ENCODE data around the gene CUEDC2. TPM values are rescaled to one million over a fixed set of nuclear protein-coding genes. Genes with fewer than 3 reads are reported as not detected.

CUEDC2 gene
- total and polyA plus RNA-seq, 10 of the 15 experiments (the other 5 are each of a cell fraction or from before 2014, with no cell fraction given), result 20.4 to 121 (median 75.0) TPM

GRCh38 chr10:102461187-102462054, 29.0 kb upstream of the CUEDC2 start (continued):
- no peak; the same call in 1 of the 2 replicates for TF ChIP-seq BACH1 (IDR thresholded peaks at IDR 0.05; ENCODE audit: borderline replicate concordance)
- TF ChIP-seq NKRF (conservative IDR thresholded peaks at IDR 0.05), result 0 out of 2 replicates have a peak, but pooled peaks have one; percentile 33
- no peak for TF ChIP-seq JUNB (IDR thresholded peaks at IDR 0.05)
- peak; percentile 69 for TF ChIP-seq TCF3 (IDR thresholded peaks at IDR 0.05; ENCODE audit: borderline replicate concordance, insufficient read depth, low read depth, low read length)
- TF ChIP-seq NRF1 (conservative IDR thresholded peaks at IDR 0.05; ENCODE audit: low read depth, low read length), result peak; percentile 77
- peak; percentile 88 for TF ChIP-seq NR2C1 (IDR thresholded peaks at IDR 0.05)
- TF ChIP-seq, protein P1, sequence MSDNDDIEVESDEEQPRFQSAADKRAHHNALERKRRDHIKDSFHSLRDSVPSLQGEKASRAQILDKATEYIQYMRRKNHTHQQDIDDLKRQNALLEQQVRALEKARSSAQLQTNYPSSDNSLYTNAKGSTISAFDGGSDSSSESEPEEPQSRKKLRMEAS (IDR thresholded peaks at IDR 0.05; ENCODE audit: low read depth, low read length), result peak; percentile 33
- no peak for TF ChIP-seq SREBF1 (IDR thresholded peaks at IDR 0.05; ENCODE audit: low read length)
- peak; percentile 25 for TF ChIP-seq MEF2B (IDR thresholded peaks at IDR 0.05; ENCODE audit: partially characterized antibody, poor library complexity, severe bottlenecking)
- TF ChIP-seq TCF12 (IDR thresholded peaks at IDR 0.05; ENCODE audit: low read depth, low read length), result peak; percentile 51; the same call in 1 of the 2 replicates
- TF ChIP-seq EGR1 (IDR thresholded peaks at IDR 0.05; ENCODE audit: borderline replicate concordance in 1 of 2, low read depth in 2 of 2, low read length in 2 of 2), result peak in 1 of 2 experiments; percentile 92; a peak in 2 of 3 replicates
- no peak for TF ChIP-seq DPF2 (IDR thresholded peaks at IDR 0.05)
- no peak for TF ChIP-seq CBX5 (IDR thresholded peaks at IDR 0.05; ENCODE audit: low read depth)
- TF ChIP-seq, protein P2, sequence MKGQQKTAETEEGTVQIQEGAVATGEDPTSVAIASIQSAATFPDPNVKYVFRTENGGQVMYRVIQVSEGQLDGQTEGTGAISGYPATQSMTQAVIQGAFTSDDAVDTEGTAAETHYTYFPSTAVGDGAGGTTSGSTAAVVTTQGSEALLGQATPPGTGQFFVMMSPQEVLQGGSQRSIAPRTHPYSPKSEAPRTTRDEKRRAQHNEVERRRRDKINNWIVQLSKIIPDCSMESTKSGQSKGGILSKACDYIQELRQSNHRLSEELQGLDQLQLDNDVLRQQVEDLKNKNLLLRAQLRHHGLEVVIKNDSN (IDR thresholded peaks at IDR 0.05; ENCODE audit: borderline replicate concordance, extremely low read length, insufficient read depth, low read depth, low read length), result peak; percentile 90
- TF ChIP-seq YY1 (IDR thresholded peaks at IDR 0.05; ENCODE audit: low read depth, low read length), result peak; percentile 100
- TF ChIP-seq RAD21 (IDR thresholded peaks at IDR 0.05; ENCODE audit: insufficient read depth, low read depth, low read length), result no peak
- TF ChIP-seq NFYB (IDR thresholded peaks at IDR 0.05; ENCODE audit: insufficient read depth, low read depth, low read length), result peak; percentile 85
- TF ChIP-seq MXI1 (IDR thresholded peaks at IDR 0.05; ENCODE audit: low read depth, low read length), result peak; percentile 83
- TF ChIP-seq ZNF687 (IDR thresholded peaks at IDR 0.05), result no peak
- TF ChIP-seq IKZF2 (IDR thresholded peaks at IDR 0.05), result no peak
- no peak for TF ChIP-seq SREBF2 (IDR thresholded peaks at IDR 0.05; ENCODE audit: low read length)
